ENCODE results near the gene MT1G.

GRCh38 chr16:56639045-56639444 is 28.8 kb downstream of the MT1G start:
- TF ChIP-seq CTCF (IDR thresholded peaks at IDR 0.05; ENCODE audit: low read depth, low read length, poor library complexity, severe bottlenecking): no peak
- TF ChIP-seq EZH2phosphoT487 (IDR thresholded peaks at IDR 0.05; ENCODE audit: borderline replicate concordance, low read length): no peak
